Measurements from ENCODE around the gene COL4A2.

DNA sequence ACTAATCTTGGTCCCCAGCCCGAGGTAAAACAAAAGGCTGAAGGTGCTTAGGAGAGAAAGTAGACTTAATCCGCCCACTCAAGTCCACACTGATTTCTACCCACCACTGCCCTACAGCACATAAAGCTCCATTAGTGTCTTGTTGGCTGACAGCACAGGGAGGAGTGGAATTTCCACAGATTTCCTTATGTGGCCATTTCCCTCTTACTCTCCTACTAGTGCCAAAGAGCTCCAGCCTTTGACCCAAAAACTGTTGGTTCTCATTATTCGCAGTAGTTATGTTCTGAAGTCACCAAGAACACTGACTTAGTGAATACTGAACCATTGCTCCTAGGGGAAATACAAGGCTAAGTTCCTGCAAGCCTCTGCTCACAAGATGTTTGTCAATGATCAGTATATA, 193.3 kb downstream of the COL4A2 start:
- TF ChIP-seq YY1 (IDR thresholded peaks at IDR 0.05; ENCODE audit: insufficient read depth, insufficient read length): no peak
- TF ChIP-seq ZNF274 (IDR thresholded peaks at IDR 0.05; ENCODE audit: low read depth, low read length): no peak
